HepG2 (cell line): Measurements from ENCODE around the gene PRKCZ. TPM values are rescaled to one million over a fixed set of nuclear protein-coding genes. Genes with fewer than 3 reads are reported as not detected.
A peak's percentile ranks its signal among the peaks of the same experiment; 100 is the strongest.

ENCODE experiments used
- CENPX ChIP-seq: sonication (generic); formaldehyde crosslinking; IDR thresholded peaks from 2 replicates; pipeline ENCODE4 v1.9.0; 2021; ENCODE audit warnings: mild to moderate bottlenecking, missing genetic modification reagents, moderate library complexity
- FOXK1 ChIP-seq: sonication (generic); formaldehyde crosslinking; IDR thresholded peaks from 2 replicates; pipeline ENCODE4 v1.4.0; 2020; ENCODE audit warnings: low read depth, missing genetic modification reagents, borderline replicate concordance
- HNF4A ChIP-seq: sonication (generic); formaldehyde crosslinking; IDR thresholded peaks from 2 replicates; pipeline ENCODE4 v1.4.0; 2020; ENCODE audit warnings: missing genetic modification reagents
- HOXA9 ChIP-seq: sonication (generic); formaldehyde crosslinking; IDR thresholded peaks from 2 replicates; pipeline ENCODE4 v1.8.1; 2022; ENCODE audit warnings: missing genetic modification reagents, mild to moderate bottlenecking, moderate library complexity, borderline replicate concordance
- KDM5A ChIP-seq: fragments of 200-600 bp; sonication (generic); IDR thresholded peaks from 2 replicates; pipeline ENCODE4 v1.7.0; 2018; ENCODE audit warnings: antibody characterized with exemption, mild to moderate bottlenecking, low read length, borderline replicate concordance
- MAFK ChIP-seq, 2 experiments: IDR thresholded peaks in 1 of 2; conservative IDR thresholded peaks in 1 of 2; 2 replicates each; pipeline ENCODE4 v1.6.1; 2011; ENCODE audit warnings: improper control_type of control experiment in 2 of 2, low read length in 2 of 2
- ZBTB3 ChIP-seq: sonication (generic); formaldehyde crosslinking; IDR thresholded peaks from 2 replicates; pipeline ENCODE4 v1.4.0; 2020; ENCODE audit warnings: low read depth, mild to moderate bottlenecking, moderate library complexity, missing genetic modification reagents, borderline replicate concordance
- ZFYVE20 ChIP-seq: sonication (generic); formaldehyde crosslinking; IDR thresholded peaks from 2 replicates; pipeline ENCODE4 v1.8.0; 2023; ENCODE audit warnings: low read depth, mild to moderate bottlenecking, moderate library complexity, missing genetic modification reagents, borderline replicate concordance
- ZMYM3 ChIP-seq: sonication (generic); formaldehyde crosslinking; IDR thresholded peaks from 2 replicates; pipeline ENCODE4 v1.5.1; 2020; ENCODE audit warnings: mild to moderate bottlenecking, missing genetic modification reagents
- ZNF251 ChIP-seq: sonication (generic); formaldehyde crosslinking; IDR thresholded peaks from 2 replicates; pipeline ENCODE4 v1.9.0; 2021; ENCODE audit warnings: mild to moderate bottlenecking, missing genetic modification reagents
- ZNF629 ChIP-seq: sonication (generic); formaldehyde crosslinking; conservative IDR thresholded peaks from 2 replicates; pipeline ENCODE4 v1.5.0; 2020; ENCODE audit warnings: missing genetic modification reagents
- ZNF850 ChIP-seq: sonication (generic); formaldehyde crosslinking; conservative IDR thresholded peaks from 2 replicates; pipeline ENCODE4 v1.9.0; 2021; ENCODE audit warnings: mild to moderate bottlenecking, missing genetic modification reagents
- polyA plus RNA-seq, 8 experiments: library from polyadenylated mRNA; depleted of rRNA in 3 of 8; stranded (reverse) in 7 of 8; unstranded in 1 of 8; fragments of >200 nt; fragmentation: Illumina TruSeq in 4 of 8; extraction: Trizol in 4 of 8; gene quantifications; 2 replicates each; pipeline versions ENCODE4 v1.2.1 to v1.2.3, GENCODE V29; 2011 to 2016; ENCODE audit warnings: low read depth in 4 of 8, missing spikeins in 1 of 8, mixed read lengths in 1 of 8; ENCODE audit not compliant: insufficient read depth in 1 of 8
- total RNA-seq, 5 experiments: library from RNA; depleted of rRNA; stranded (reverse); fragments of >200 nt; fragmentation: Illumina TruSeq; extraction: Trizol; gene quantifications; 2 replicates each; pipeline ENCODE4 v1.2.3, GENCODE V29; 2016; ENCODE audit warnings: low read depth in 1 of 5
- TF ChIP-seq, protein P1 (sequence below): sonication (generic); formaldehyde crosslinking; IDR thresholded peaks from 2 replicates; pipeline ENCODE4 v1.8.0; 2022; ENCODE audit warnings: missing genetic modification reagents, low read depth, mild to moderate bottlenecking, borderline replicate concordance
- TF ChIP-seq, protein P2 (sequence below): sonication (generic); formaldehyde crosslinking; IDR thresholded peaks from 2 replicates; pipeline ENCODE4 v1.8.1; 2023; ENCODE audit warnings: mild to moderate bottlenecking, inconsistent platforms, moderate library complexity, missing genetic modification reagents, borderline replicate concordance
- TF ChIP-seq, protein P3 (sequence below): sonication (generic); formaldehyde crosslinking; IDR thresholded peaks from 2 replicates; pipeline ENCODE4 v1.5.0; 2020; ENCODE audit warnings: mild to moderate bottlenecking, missing genetic modification reagents, borderline replicate concordance
- TF ChIP-seq, protein P4 (sequence below): fragments of 450-650 bp; IDR thresholded peaks from 2 replicates; pipeline ENCODE4 v1.6.1; 2017; ENCODE audit warnings: mild to moderate bottlenecking

PRKCZ gene
- total and polyA plus RNA-seq, 2 of the 13 experiments (the other 11 are each of a cell fraction or from before 2014, with no cell fraction given): 34.7 to 85.2 TPM

DNA sequence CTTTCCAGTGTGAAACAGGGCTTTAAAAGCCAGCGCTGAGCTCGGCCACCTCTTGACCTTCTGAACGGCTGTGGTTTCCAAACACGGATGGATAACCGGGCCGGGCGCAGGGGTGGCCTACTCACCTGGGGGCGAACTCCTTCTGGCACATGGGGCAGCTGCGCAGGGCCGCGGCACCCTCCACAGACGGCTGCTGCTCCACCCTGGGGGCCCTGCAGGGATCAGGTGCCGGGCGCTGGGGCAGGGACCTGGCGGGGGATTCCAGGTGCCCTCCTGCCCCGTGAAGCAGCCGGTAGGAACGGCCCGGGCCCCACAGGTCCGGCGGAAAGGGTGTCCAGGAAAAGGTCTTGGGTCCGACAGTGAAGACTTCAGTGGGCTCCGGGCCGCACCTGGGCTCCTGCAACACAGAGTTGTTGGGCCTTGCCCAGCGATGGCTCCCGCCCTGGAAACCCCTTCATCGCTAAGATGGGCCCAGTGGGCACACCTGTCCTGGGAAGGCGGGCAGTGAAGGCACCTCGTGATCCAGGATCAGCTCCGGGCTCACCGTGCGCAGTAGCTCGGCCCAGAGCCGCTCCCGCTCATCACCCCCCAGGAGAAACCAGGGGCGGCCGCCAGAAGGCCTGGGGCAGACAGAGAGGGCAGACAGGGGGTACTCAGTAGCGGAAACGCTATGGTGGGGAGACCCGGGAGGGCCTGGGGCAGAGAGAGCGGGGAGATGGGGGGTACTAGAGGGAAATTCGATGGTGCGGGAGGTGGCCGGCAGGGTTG, 143.5 kb downstream of the PRKCZ start (continued):
- TF ChIP-seq, protein P1, sequence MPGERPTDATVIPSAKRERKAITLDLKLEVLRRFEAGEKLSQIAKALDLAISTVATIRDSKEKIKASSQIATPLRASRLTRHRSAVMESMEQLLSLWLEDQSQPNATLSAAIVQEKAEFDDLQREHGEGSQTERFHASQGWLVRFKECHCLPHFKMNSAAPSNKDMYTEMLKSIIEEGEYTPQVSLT (CRISPR knock-in tag): no peak
- TF ChIP-seq, protein P2, sequence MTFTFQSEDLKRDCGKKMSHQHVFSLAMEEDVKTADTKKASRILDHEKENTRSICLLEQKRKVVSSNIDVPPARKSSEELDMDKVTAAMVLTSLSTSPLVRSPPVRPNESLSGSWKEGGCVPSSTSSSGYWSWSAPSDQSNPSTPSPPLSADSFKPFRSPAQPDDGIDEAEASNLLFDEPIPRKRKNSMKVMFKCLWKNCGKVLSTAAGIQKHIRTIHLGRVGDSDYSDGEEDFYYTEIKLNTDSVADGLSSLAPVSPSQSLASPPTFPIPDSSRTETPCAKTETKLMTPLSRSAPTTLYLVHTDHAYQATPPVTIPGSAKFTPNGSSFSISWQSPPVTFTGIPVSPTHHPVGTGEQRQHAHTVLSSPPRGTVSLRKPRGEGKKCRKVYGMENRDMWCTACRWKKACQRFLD (CRISPR knock-in tag): no peak
- TF ChIP-seq CENPX (CRISPR knock-in tag): no peak
- TF ChIP-seq KDM5A: no peak
- no peak for TF ChIP-seq FOXK1 (CRISPR knock-in tag)
- TF ChIP-seq HNF4A (CRISPR knock-in tag): peak; percentile 36; the same call in 1 of the 2 replicates
- TF ChIP-seq HOXA9 (CRISPR knock-in tag): no peak
- TF ChIP-seq ZMYM3 (CRISPR knock-in tag): no peak
- no peak for TF ChIP-seq MAFK (conservative IDR thresholded peaks at IDR 0.05 in 1 of 2, IDR thresholded peaks at IDR 0.05 in 1 of 2; ENCODE audit: low read length in 2 of 2)
- TF ChIP-seq, protein P3, sequence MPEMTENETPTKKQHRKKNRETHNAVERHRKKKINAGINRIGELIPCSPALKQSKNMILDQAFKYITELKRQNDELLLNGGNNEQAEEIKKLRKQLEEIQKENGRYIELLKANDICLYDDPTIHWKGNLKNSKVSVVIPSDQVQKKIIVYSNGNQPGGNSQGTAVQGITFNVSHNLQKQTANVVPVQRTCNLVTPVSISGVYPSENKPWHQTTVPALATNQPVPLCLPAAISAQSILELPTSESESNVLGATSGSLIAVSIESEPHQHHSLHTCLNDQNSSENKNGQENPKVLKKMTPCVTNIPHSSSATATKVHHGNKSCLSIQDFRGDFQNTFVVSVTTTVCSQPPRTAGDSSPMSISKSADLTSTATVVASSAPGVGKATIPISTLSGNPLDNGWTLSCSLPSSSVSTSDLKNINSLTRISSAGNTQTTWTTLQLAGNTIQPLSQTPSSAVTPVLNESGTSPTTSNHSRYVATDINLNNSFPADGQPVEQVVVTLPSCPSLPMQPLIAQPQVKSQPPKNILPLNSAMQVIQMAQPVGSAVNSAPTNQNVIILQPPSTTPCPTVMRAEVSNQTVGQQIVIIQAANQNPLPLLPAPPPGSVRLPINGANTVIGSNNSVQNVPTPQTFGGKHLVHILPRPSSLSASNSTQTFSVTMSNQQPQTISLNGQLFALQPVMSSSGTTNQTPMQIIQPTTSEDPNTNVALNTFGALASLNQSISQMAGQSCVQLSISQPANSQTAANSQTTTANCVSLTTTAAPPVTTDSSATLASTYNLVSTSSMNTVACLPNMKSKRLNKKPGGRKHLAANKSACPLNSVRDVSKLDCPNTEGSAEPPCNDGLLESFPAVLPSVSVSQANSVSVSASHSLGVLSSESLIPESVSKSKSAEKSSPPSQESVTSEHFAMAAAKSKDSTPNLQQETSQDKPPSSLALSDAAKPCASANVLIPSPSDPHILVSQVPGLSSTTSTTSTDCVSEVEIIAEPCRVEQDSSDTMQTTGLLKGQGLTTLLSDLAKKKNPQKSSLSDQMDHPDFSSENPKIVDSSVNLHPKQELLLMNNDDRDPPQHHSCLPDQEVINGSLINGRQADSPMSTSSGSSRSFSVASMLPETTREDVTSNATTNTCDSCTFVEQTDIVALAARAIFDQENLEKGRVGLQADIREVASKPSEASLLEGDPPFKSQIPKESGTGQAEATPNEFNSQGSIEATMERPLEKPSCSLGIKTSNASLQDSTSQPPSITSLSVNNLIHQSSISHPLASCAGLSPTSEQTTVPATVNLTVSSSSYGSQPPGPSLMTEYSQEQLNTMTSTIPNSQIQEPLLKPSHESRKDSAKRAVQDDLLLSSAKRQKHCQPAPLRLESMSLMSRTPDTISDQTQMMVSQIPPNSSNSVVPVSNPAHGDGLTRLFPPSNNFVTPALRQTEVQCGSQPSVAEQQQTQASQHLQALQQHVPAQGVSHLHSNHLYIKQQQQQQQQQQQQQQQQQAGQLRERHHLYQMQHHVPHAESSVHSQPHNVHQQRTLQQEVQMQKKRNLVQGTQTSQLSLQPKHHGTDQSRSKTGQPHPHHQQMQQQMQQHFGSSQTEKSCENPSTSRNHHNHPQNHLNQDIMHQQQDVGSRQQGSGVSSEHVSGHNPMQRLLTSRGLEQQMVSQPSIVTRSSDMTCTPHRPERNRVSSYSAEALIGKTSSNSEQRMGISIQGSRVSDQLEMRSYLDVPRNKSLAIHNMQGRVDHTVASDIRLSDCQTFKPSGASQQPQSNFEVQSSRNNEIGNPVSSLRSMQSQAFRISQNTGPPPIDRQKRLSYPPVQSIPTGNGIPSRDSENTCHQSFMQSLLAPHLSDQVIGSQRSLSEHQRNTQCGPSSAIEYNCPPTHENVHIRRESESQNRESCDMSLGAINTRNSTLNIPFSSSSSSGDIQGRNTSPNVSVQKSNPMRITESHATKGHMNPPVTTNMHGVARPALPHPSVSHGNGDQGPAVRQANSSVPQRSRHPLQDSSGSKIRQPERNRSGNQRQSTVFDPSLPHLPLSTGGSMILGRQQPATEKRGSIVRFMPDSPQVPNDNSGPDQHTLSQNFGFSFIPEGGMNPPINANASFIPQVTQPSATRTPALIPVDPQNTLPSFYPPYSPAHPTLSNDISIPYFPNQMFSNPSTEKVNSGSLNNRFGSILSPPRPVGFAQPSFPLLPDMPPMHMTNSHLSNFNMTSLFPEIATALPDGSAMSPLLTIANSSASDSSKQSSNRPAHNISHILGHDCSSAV: no peak
- TF ChIP-seq ZNF629 (CRISPR knock-in tag): no peak
- TF ChIP-seq ZNF850 (CRISPR knock-in tag): no peak
- TF ChIP-seq ZFYVE20 (CRISPR knock-in tag): no peak
- no peak for TF ChIP-seq ZBTB3
- TF ChIP-seq, protein P4, sequence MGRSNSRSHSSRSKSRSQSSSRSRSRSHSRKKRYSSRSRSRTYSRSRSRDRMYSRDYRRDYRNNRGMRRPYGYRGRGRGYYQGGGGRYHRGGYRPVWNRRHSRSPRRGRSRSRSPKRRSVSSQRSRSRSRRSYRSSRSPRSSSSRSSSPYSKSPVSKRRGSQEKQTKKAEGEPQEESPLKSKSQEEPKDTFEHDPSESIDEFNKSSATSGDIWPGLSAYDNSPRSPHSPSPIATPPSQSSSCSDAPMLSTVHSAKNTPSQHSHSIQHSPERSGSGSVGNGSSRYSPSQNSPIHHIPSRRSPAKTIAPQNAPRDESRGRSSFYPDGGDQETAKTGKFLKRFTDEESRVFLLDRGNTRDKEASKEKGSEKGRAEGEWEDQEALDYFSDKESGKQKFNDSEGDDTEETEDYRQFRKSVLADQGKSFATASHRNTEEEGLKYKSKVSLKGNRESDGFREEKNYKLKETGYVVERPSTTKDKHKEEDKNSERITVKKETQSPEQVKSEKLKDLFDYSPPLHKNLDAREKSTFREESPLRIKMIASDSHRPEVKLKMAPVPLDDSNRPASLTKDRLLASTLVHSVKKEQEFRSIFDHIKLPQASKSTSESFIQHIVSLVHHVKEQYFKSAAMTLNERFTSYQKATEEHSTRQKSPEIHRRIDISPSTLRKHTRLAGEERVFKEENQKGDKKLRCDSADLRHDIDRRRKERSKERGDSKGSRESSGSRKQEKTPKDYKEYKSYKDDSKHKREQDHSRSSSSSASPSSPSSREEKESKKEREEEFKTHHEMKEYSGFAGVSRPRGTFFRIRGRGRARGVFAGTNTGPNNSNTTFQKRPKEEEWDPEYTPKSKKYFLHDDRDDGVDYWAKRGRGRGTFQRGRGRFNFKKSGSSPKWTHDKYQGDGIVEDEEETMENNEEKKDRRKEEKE: no peak
- no peak for TF ChIP-seq ZNF251
